Mucosa of stomach (tissue), 1 donor: ENCODE results near the gene CTNND2.

Experiments used
- H3K27me3 ChIP-seq: one replicate; pipeline ENCODE4 v1.7.0; 2013; ENCODE audit warnings: mild to moderate bottlenecking, low read length; ENCODE audit not compliant: control insufficient read depth, insufficient read depth
- H3K36me3 ChIP-seq: one replicate; pipeline ENCODE4 v1.7.0; 2013; ENCODE audit warnings: low read length; ENCODE audit not compliant: control insufficient read depth, insufficient read depth
- H3K4me1 ChIP-seq: one replicate; pipeline ENCODE4 v1.7.0; 2013; ENCODE audit warnings: mild to moderate bottlenecking, low read length; ENCODE audit not compliant: control insufficient read depth, insufficient read depth
- H3K4me3 ChIP-seq: one replicate; pipeline ENCODE4 v1.7.0; 2013; ENCODE audit warnings: low read length
- H3K9ac ChIP-seq: one replicate; pipeline ENCODE4 v1.7.0; 2013; ENCODE audit warnings: mild to moderate bottlenecking, low read length, moderate library complexity
- H3K9me3 ChIP-seq: one replicate; pipeline ENCODE4 v1.7.0; 2013; ENCODE audit warnings: mild to moderate bottlenecking, low read length, moderate library complexity; ENCODE audit not compliant: control insufficient read depth
- donor health status: Pancreatic carcinoma.

The CTNND2 gene

GRCh38 chr5:11174591-11174990, 729.7 kb downstream of the CTNND2 start:
- Histone ChIP-seq H3K36me3 (no peaks in the 10 kb centered on the region), H3K9me3 (no peaks in the 10 kb centered on the region), H3K4me1 (no peaks in the 10 kb centered on the region), H3K9ac (no peak overlapping the region), H3K4me3 (no peak overlapping the region), H3K27me3 (no peaks in the 10 kb centered on the region)

DNA sequence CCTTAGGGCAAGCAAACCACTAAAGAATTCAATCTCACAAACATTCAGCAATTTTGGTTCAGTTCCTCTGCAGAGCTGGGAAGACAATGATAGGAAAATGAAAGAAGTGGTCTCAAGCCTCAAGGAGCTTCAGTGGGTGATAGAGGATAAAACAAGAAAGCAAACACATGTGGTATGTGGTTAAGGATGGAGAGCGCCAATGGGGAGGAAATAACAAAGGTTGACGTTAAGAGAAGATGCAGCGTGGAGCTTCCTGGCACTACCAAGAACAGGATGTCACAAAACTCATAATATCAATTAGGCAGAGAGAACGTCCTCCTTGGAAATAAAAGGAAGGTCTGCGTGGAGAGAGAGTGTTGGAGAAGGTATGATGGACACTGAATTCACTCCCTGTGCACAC, 731.8 kb downstream of the CTNND2 start:
- H3K4me3 ChIP-seq = no peak overlapping the region
- no peak overlapping the region for H3K9ac ChIP-seq
- no peaks in the 10 kb centered on the region for H3K9me3 ChIP-seq
- no peaks in the 10 kb centered on the region for H3K4me1 ChIP-seq
- H3K36me3 ChIP-seq = no peaks in the 10 kb centered on the region
- no peaks in the 10 kb centered on the region for H3K27me3 ChIP-seq

- Histone ChIP-seq H3K36me3 (no peaks in the 10 kb centered on the region), H3K9ac (no peak overlapping the region), H3K4me1 (no peaks in the 10 kb centered on the region), H3K9me3 (no peaks in the 10 kb centered on the region), H3K4me3 (no peak overlapping the region), H3K27me3 (no peaks in the 10 kb centered on the region)
These were observed 733.0 kb downstream of the CTNND2 start for GRCh38 chr5:11171236-11171635.

DNA sequence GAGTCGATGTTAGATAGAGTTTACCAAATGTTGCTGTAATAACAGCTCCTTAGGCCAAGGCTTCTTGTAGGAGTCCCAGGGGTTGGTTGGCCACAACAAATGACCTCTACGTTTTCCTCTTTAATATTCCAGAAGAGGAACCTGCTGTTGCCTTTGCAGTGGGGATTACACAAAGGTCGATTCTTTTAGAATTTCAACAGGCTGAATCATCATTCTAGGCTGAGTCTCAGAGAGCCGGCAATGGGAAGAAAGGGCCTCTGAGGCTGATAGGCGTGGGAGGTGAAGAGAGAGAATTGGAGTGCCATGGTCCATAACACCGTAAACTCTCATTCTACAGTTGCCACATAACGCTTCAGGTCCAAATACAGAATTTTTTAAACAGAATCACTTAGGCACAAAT, 737.3 kb downstream of the CTNND2 start:
- H3K4me1 ChIP-seq = no peaks in the 10 kb centered on the region
- H3K36me3 ChIP-seq = no peaks in the 10 kb centered on the region
- H3K27me3 ChIP-seq = no peaks in the 10 kb centered on the region
- no peaks in the 10 kb centered on the region for H3K9me3 ChIP-seq
- H3K4me3 ChIP-seq = no peak overlapping the region
- no peak overlapping the region for H3K9ac ChIP-seq

DNA sequence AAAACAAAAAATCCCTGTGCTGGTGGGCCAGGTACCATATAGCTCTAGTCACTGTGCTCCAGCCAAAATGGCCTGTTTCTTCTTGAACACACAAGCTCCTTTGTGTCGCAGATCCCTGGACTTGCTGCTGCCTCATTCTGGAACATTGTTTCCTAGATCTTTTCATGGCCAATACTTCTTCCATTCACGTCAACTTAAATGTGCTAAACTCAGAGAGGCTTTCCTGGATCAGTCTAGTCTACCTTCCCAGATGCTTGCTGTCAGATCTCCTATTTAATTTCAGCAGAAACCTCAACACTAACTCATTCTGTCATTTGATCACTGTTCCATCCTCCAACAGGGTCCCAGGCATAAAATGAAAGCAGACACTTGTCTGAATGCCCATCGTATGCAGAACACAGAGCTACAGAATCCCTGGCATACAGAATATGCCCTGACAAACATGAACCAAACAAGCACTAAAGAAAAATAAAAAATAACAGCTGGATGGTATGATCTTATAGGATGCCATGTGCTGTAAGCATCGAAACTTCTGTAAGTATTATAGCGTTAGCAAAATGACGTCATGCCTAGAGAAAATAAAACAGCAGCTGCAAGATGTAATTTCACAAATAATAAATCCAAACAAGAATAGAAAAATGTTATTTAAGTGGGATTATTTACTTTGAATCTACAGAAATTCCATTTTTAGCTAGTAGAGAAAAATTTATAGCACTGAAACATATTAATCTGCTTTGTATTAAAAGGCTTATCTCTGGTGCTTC, 739.5 kb downstream of the CTNND2 start:
- Histone ChIP-seq H3K9me3 (no peaks in the 10 kb centered on the region), H3K4me3 (no peak overlapping the region), H3K9ac (no peak overlapping the region), H3K36me3 (no peaks in the 10 kb centered on the region), H3K4me1 (no peaks in the 10 kb centered on the region), H3K27me3 (no peaks in the 10 kb centered on the region)

- no peaks in the 10 kb centered on the region for H3K4me1 ChIP-seq
- no peaks in the 10 kb centered on the region for H3K27me3 ChIP-seq
- H3K4me3 ChIP-seq = no peak overlapping the region
- H3K36me3 ChIP-seq = no peaks in the 10 kb centered on the region
- H3K9ac ChIP-seq = no peak overlapping the region
- H3K9me3 ChIP-seq = no peaks in the 10 kb centered on the region
These were observed 747.1 kb downstream of the CTNND2 start for GRCh38 chr5:11157132-11157531.

- Histone ChIP-seq H3K27me3 (no peaks in the 10 kb centered on the region), H3K4me1 (no peaks in the 10 kb centered on the region), H3K9ac (no peak overlapping the region), H3K4me3 (no peak overlapping the region), H3K9me3 (no peaks in the 10 kb centered on the region), H3K36me3 (no peaks in the 10 kb centered on the region)
These were observed 750.4 kb downstream of the CTNND2 start for GRCh38 chr5:11153670-11154382.

DNA sequence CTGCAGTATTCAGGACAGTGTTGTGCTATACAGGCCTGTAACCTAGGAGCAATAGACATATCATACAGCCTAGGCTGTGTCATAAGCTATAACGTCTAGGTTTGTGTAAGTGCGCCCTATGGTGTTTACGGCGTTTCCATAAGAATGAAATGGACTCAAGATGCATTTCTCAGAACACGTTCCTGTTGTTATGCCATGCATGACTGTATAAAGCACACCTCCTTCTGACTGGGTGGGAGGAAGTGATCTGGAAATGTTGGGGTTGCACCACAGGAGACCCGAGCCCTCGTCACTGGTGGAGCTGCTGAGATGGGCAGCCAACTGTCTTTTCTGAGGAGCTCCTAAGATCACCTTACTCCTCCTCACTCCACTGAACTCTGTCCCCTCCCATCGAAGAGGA, 751.9 kb downstream of the CTNND2 start:
- Histone ChIP-seq H3K4me1 (no peaks in the 10 kb centered on the region), H3K27me3 (no peaks in the 10 kb centered on the region), H3K4me3 (no peak overlapping the region), H3K9ac (no peak overlapping the region), H3K9me3 (no peaks in the 10 kb centered on the region), H3K36me3 (no peaks in the 10 kb centered on the region)

DNA sequence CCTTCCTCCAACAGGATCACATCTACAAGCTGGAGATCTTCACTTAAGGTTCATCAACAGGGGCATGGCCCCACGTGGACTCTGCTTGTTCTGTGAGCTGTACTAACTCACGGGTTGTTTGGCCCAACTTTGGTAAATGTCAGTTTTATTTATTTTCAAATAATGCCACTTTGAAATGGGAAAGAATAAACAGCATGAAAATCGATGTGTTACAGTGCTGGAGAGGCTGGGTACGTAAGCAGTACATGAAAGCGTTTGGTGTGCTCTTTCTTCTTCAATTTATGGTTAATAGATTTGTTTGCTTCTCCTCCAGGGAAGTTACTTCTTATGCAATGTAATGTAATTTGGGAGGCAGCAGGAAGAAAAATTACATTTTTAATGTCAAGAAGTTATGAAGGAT, 753.3 kb downstream of the CTNND2 start:
- no peak overlapping the region for H3K4me3 ChIP-seq
- no peaks in the 10 kb centered on the region for H3K36me3 ChIP-seq
- no peaks in the 10 kb centered on the region for H3K4me1 ChIP-seq
- H3K9ac ChIP-seq = no peak overlapping the region
- no peaks in the 10 kb centered on the region for H3K27me3 ChIP-seq
- no peaks in the 10 kb centered on the region for H3K9me3 ChIP-seq

GRCh38 chr5:11148810-11149539, 755.3 kb downstream of the CTNND2 start:
- no peak overlapping the region for H3K4me3 ChIP-seq
- no peaks in the 10 kb centered on the region for H3K36me3 ChIP-seq
- H3K9ac ChIP-seq = no peak overlapping the region
- H3K4me1 ChIP-seq = no peaks in the 10 kb centered on the region
- no peaks in the 10 kb centered on the region for H3K27me3 ChIP-seq
- H3K9me3 ChIP-seq = no peaks in the 10 kb centered on the region

GRCh38 chr5:11146171-11146570, 758.1 kb downstream of the CTNND2 start:
- Histone ChIP-seq H3K9ac (no peak overlapping the region), H3K36me3 (no peaks in the 10 kb centered on the region), H3K4me3 (no peak overlapping the region), H3K9me3 (no peaks in the 10 kb centered on the region), H3K27me3 (no peaks in the 10 kb centered on the region), H3K4me1 (no peaks in the 10 kb centered on the region)
